ENCODE data around the gene AGK. TPM values are rescaled to one million over a fixed set of nuclear protein-coding genes. Genes with fewer than 3 reads are reported as not detected.

Gene AGK
- polyA plus RNA-seq, 1 donor (not counting 4 experiments of a cell fraction or from before 2014, with no cell fraction given) = 40.0 TPM

DNA sequence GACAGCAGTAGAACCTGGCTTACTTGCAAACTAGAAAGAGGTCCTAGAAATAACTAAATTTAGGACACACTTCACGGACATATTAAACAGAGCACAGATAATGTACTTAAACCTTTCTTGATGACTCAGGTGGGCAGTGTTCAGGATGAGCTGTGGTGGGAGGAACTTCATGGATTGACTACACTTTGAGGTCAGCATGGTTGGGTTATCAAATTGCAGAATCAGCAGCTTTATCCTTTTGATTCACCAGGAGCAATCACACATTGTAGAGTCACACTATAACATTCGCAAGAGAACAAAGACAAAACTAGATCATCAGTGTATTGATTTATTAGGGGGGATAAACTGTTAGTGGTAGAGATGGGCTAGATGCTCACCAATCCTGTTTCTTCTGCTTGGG lies 38.6 kb upstream of the AGK start:
- H3K79me2 ChIP-seq (ENCODE audit: control insufficient read depth, insufficient read depth, low read length) = no peaks in the 10 kb centered on the region
- dilution Hi-C loops (cut with MboI; ENCODE audit: extremely low pct_ligation_motif_present, low sequenced_read_pairs) = no loop called here
- peaks cover 23% of the 10 kb centered on the region for H3K27me3 ChIP-seq (ENCODE audit: control insufficient read depth, extremely low read depth, insufficient read depth, low read length)
- H3K9me1 ChIP-seq (ENCODE audit: control insufficient read depth, extremely low read depth, insufficient read depth, low read length) = no peaks in the 10 kb centered on the region
- DNase-seq (ENCODE audit: low read depth, low spot score) (no peak), FAIRE-seq (no peak)
- TF ChIP-seq EZH2 (IDR thresholded peaks at IDR 0.05; ENCODE audit: low read length) = no peak
- TF ChIP-seq, protein P1, sequence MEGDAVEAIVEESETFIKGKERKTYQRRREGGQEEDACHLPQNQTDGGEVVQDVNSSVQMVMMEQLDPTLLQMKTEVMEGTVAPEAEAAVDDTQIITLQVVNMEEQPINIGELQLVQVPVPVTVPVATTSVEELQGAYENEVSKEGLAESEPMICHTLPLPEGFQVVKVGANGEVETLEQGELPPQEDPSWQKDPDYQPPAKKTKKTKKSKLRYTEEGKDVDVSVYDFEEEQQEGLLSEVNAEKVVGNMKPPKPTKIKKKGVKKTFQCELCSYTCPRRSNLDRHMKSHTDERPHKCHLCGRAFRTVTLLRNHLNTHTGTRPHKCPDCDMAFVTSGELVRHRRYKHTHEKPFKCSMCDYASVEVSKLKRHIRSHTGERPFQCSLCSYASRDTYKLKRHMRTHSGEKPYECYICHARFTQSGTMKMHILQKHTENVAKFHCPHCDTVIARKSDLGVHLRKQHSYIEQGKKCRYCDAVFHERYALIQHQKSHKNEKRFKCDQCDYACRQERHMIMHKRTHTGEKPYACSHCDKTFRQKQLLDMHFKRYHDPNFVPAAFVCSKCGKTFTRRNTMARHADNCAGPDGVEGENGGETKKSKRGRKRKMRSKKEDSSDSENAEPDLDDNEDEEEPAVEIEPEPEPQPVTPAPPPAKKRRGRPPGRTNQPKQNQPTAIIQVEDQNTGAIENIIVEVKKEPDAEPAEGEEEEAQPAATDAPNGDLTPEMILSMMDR (optimal IDR thresholded peaks at IDR 0.05 in 1 of 3, IDR thresholded peaks at IDR 0.05 in 1 of 3, conservative IDR thresholded peaks at IDR 0.05 in 1 of 3; ENCODE audit: extremely low read depth in 1 of 3, insufficient read depth in 2 of 3, low read length in 3 of 3) = no peak
- H3K4me1 ChIP-seq (ENCODE audit: control insufficient read depth, extremely low read depth, insufficient read depth, low read length) = no peaks in the 10 kb centered on the region
- no peak overlapping the region for H3K4me2 ChIP-seq (ENCODE audit: control insufficient read depth, extremely low read depth, insufficient read depth, low read depth, low read length)
- H3K4me3 ChIP-seq (ENCODE audit: control insufficient read depth in 2 of 3, extremely low read depth in 1 of 3, insufficient read depth in 2 of 3, low read depth in 1 of 3, low read length in 3 of 3) = no peak overlapping the region
- no peak overlapping the region for H3K9ac ChIP-seq (ENCODE audit: control insufficient read depth, extremely low read depth, insufficient read depth, low read length)
- no peaks in the 10 kb centered on the region for H3K36me3 ChIP-seq (ENCODE audit: control insufficient read depth in 2 of 2, extremely low read depth in 1 of 2, insufficient read depth in 2 of 2, low read length in 2 of 2)
- H3K9me3 ChIP-seq (ENCODE audit: control insufficient read depth, low read depth, low read length) = no peaks in the 10 kb centered on the region
- H3K27ac ChIP-seq (ENCODE audit: control insufficient read depth, insufficient read depth, low read length) = no peak overlapping the region
- no peak overlapping the region for H2AFZ ChIP-seq (ENCODE audit: control insufficient read depth, low read length)
- no peaks in the 10 kb centered on the region for H4K20me1 ChIP-seq (ENCODE audit: control insufficient read depth, extremely low read depth, insufficient read depth, low read length)

DNA sequence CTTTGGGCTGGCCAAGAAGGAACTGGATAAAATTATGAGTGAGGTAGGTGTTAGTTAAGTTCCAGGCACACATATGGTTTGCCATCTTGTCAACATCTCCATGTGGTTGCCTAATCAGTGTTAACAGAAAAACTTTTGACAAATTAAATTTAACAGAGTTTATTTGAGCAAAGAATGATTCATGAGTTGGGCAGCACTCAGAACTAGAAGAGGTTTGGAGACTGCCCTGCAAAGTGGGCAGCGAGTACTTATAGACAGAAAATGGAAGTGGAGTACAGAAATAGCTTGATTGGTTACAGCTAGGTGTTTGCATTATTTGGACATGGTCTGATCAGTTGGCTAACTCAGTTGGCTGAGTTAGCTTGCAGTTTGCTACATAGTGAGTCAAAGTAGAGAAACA lies 37.5 kb upstream of the AGK start:
- no peak for TF ChIP-seq EZH2 (IDR thresholded peaks at IDR 0.05; ENCODE audit: low read length)
- H3K4me3 ChIP-seq (ENCODE audit: control insufficient read depth in 2 of 3, extremely low read depth in 1 of 3, insufficient read depth in 2 of 3, low read depth in 1 of 3, low read length in 3 of 3) = no peak overlapping the region
- H3K27me3 ChIP-seq (ENCODE audit: control insufficient read depth, extremely low read depth, insufficient read depth, low read length) = peaks cover 23% of the 10 kb centered on the region
- no peak overlapping the region for H2AFZ ChIP-seq (ENCODE audit: control insufficient read depth, low read length)
- dilution Hi-C loops (cut with MboI; ENCODE audit: extremely low pct_ligation_motif_present, low sequenced_read_pairs) = no loop called here
- H3K4me2 ChIP-seq (ENCODE audit: control insufficient read depth, extremely low read depth, insufficient read depth, low read depth, low read length) = no peak overlapping the region
- FAIRE-seq = no peak
- no peaks in the 10 kb centered on the region for H3K9me1 ChIP-seq (ENCODE audit: control insufficient read depth, extremely low read depth, insufficient read depth, low read length)
- no peak for DNase-seq (ENCODE audit: low read depth, low spot score)
- H4K20me1 ChIP-seq (ENCODE audit: control insufficient read depth, extremely low read depth, insufficient read depth, low read length) = no peaks in the 10 kb centered on the region
- H3K9ac ChIP-seq (ENCODE audit: control insufficient read depth, extremely low read depth, insufficient read depth, low read length) = no peak overlapping the region
- H3K79me2 ChIP-seq (ENCODE audit: control insufficient read depth, insufficient read depth, low read length) = no peaks in the 10 kb centered on the region
- H3K36me3 ChIP-seq (ENCODE audit: control insufficient read depth in 2 of 2, extremely low read depth in 1 of 2, insufficient read depth in 2 of 2, low read length in 2 of 2) = no peaks in the 10 kb centered on the region
- no peaks in the 10 kb centered on the region for H3K9me3 ChIP-seq (ENCODE audit: control insufficient read depth, low read depth, low read length)
- no peak overlapping the region for H3K27ac ChIP-seq (ENCODE audit: control insufficient read depth, insufficient read depth, low read length)
- H3K4me1 ChIP-seq (ENCODE audit: control insufficient read depth, extremely low read depth, insufficient read depth, low read length) = no peaks in the 10 kb centered on the region

DNA sequence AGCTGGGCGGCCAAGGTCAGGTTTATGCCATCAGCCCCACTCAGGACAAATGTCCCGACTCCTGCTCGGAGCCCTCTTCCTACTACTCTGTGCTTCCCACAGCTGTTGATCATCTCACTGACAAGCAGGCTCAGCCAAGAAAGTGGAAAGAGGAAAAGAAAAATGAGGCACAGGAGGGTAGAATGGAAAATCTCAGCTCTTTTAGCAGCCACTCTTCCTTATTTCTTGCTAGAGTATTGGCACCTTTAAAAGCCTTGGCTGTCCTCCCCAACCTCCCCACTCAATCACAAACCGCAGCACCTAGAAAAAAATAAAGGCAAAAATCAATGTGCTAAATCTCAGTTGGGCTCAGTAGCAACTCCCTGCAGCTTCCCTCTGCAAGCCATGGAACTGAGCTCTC lies 35.3 kb upstream of the AGK start:
- dilution Hi-C loops (cut with MboI; ENCODE audit: extremely low pct_ligation_motif_present, low sequenced_read_pairs) = no loop called here
- Histone ChIP-seq H3K4me2 (ENCODE audit: control insufficient read depth, extremely low read depth, insufficient read depth, low read depth, low read length) (no peak overlapping the region), H3K36me3 (ENCODE audit: control insufficient read depth in 2 of 2, extremely low read depth in 1 of 2, insufficient read depth in 2 of 2, low read length in 2 of 2) (no peaks in the 10 kb centered on the region), H3K4me1 (ENCODE audit: control insufficient read depth, extremely low read depth, insufficient read depth, low read length) (no peaks in the 10 kb centered on the region), H3K9me3 (ENCODE audit: control insufficient read depth, low read depth, low read length) (no peaks in the 10 kb centered on the region), H3K9ac (ENCODE audit: control insufficient read depth, extremely low read depth, insufficient read depth, low read length) (no peak overlapping the region), H3K27me3 (ENCODE audit: control insufficient read depth, extremely low read depth, insufficient read depth, low read length) (peaks cover 19% of the 10 kb centered on the region), H3K79me2 (ENCODE audit: control insufficient read depth, insufficient read depth, low read length) (no peaks in the 10 kb centered on the region), H3K4me3 (ENCODE audit: control insufficient read depth in 2 of 3, extremely low read depth in 1 of 3, insufficient read depth in 2 of 3, low read depth in 1 of 3, low read length in 3 of 3) (no peak overlapping the region), H3K27ac (ENCODE audit: control insufficient read depth, insufficient read depth, low read length) (no peak overlapping the region), H4K20me1 (ENCODE audit: control insufficient read depth, extremely low read depth, insufficient read depth, low read length) (no peaks in the 10 kb centered on the region), H3K9me1 (ENCODE audit: control insufficient read depth, extremely low read depth, insufficient read depth, low read length) (no peaks in the 10 kb centered on the region), H2AFZ (ENCODE audit: control insufficient read depth, low read length) (no peak overlapping the region)
- FAIRE-seq = no peak
- no peak for DNase-seq (ENCODE audit: low read depth, low spot score)
- TF ChIP-seq, protein P1 (optimal IDR thresholded peaks at IDR 0.05 in 1 of 3, IDR thresholded peaks at IDR 0.05 in 1 of 3, conservative IDR thresholded peaks at IDR 0.05 in 1 of 3; ENCODE audit: extremely low read depth in 1 of 3, insufficient read depth in 2 of 3, low read length in 3 of 3) = no peak
- TF ChIP-seq EZH2 (IDR thresholded peaks at IDR 0.05; ENCODE audit: low read length) = no peak

Measured in keratinocyte (primary cell).